Activated B cell treated with CpG ODN at 0.5 μM for 24 hours (primary cell): ENCODE data around the gene SYNDIG1L. TPM values are rescaled to one million over a fixed set of nuclear protein-coding genes. Genes with fewer than 3 reads are reported as not detected.

ENCODE experiments used
- ATAC-seq: fragments of 200-7000 bp; cut with Tn5 transposase; one replicate; pipeline ENCODE4 v1.10.0; 2021; ENCODE audit warnings: low read depth, mild to moderate bottlenecking, moderate library complexity
- CTCF ChIA-PET: fragments of 350-600 bp; sonication (Branson Sonifier 250); formaldehyde crosslinking; loops from one replicate; lab custom pipeline; 2021; ENCODE audit warnings: antibody characterized with exemption; lab: Charles Lee
- POLR2A ChIA-PET: fragments of 350-600 bp; sonication (Branson Sonifier 250); formaldehyde crosslinking; loops from one replicate; lab custom pipeline; 2021; ENCODE audit warnings: antibody characterized with exemption; lab: Charles Lee
- DNase-seq: peaks from one replicate; pipeline ENCODE4 v3.0.0; 2022
- H3K27ac Mint-ChIP-seq: one replicate; pipeline ENCODE4 v1.8.0; 2020; ENCODE audit warnings: mixed read lengths
- H3K27me3 Mint-ChIP-seq: one replicate; pipeline ENCODE4 v1.8.0; 2021; ENCODE audit warnings: mixed read lengths
- H3K36me3 Mint-ChIP-seq: one replicate; pipeline ENCODE4 v1.8.0; 2021; ENCODE audit warnings: low read depth, mixed read lengths
- H3K4me1 Mint-ChIP-seq: one replicate; pipeline ENCODE4 v1.8.0; 2021; ENCODE audit warnings: mixed read lengths
- H3K4me3 Mint-ChIP-seq: one replicate; pipeline ENCODE4 v1.8.0; 2020; ENCODE audit warnings: mild to moderate bottlenecking, mixed read lengths
- H3K9me3 Mint-ChIP-seq: one replicate; pipeline ENCODE4 v1.8.0; 2020; ENCODE audit warnings: mixed read lengths
- CTCF ChIP-seq: fragments of 200-600 bp; IDR thresholded peaks from one replicate; pipeline ENCODE4 v1.8.0; 2022; ENCODE audit warnings: antibody characterized with exemption, mild to moderate bottlenecking
- intact Hi-C: fragments of 100-400 bp; cut with micrococcal nuclease; formaldehyde crosslinking; loops from one replicate; pipeline ENCODE4 v1.15.1; 2024
- total RNA-seq: library from RNA; stranded (reverse); gene quantifications from 2 replicates; pipeline ENCODE4 v1.2.3, GENCODE V29; 2022

SYNDIG1L gene
- total RNA-seq, 1 donor from 2014 or later, result not detected

GRCh38 chr14:74417611-74418010 lies 8.4 kb downstream of the SYNDIG1L start:
- TF ChIP-seq CTCF, result no peak
- Mint-ChIP-seq H3K27me3 (peaks cover 25% of the 10 kb centered on the region), H3K9me3 (no peaks in the 10 kb centered on the region), H3K36me3 (no peaks in the 10 kb centered on the region), H3K4me3 (no peak overlapping the region), H3K4me1 (no peaks in the 10 kb centered on the region), H3K27ac (no peak overlapping the region)
- no peak for ATAC-seq
- DNase-seq, result no peak
- POLR2A ChIA-PET, result no interaction called here
- intact Hi-C loops, result no loop called here
- CTCF ChIA-PET, result no interaction called here

GRCh38 chr14:74417201-74417600 lies 8.8 kb downstream of the SYNDIG1L start:
- no peaks in the 10 kb centered on the region for H3K4me1 Mint-ChIP-seq
- no peak for TF ChIP-seq CTCF
- CTCF ChIA-PET, result interaction anchor here (0.6 kb wide), 1 partner anchor 362 kb away, joined by 3 read pairs; no protein-coding TSS in a partner anchor
- H3K4me3 Mint-ChIP-seq, result no peak overlapping the region
- H3K9me3 Mint-ChIP-seq, result no peaks in the 10 kb centered on the region
- POLR2A ChIA-PET, result no interaction called here
- ATAC-seq (no peak), DNase-seq (no peak)
- no peaks in the 10 kb centered on the region for H3K36me3 Mint-ChIP-seq
- H3K27me3 Mint-ChIP-seq, result peaks cover 23% of the 10 kb centered on the region
- intact Hi-C loops, result no loop called here
- H3K27ac Mint-ChIP-seq, result no peak overlapping the region

GRCh38 chr14:74415115-74415437 lies 10.9 kb downstream of the SYNDIG1L start:
- H3K4me1 Mint-ChIP-seq, result no peaks in the 10 kb centered on the region
- POLR2A ChIA-PET, result interaction anchor here (0.6 kb wide), 1 partner anchor 1157 kb away, joined by 6 read pairs; no protein-coding TSS in a partner anchor
- intact Hi-C loops, result no loop called here
- no peak for ATAC-seq
- no peaks in the 10 kb centered on the region for H3K36me3 Mint-ChIP-seq
- CTCF ChIA-PET, result no interaction called here
- no peak for DNase-seq
- peaks cover 14% of the 10 kb centered on the region for H3K27me3 Mint-ChIP-seq
- TF ChIP-seq CTCF, result no peak
- no peak overlapping the region for H3K4me3 Mint-ChIP-seq
- no peaks in the 10 kb centered on the region for H3K9me3 Mint-ChIP-seq
- H3K27ac Mint-ChIP-seq, result no peak overlapping the region

- intact Hi-C loops, result no loop called here
- POLR2A ChIA-PET, result no interaction called here
- CTCF ChIA-PET, result no interaction called here
- DNase-seq, result no peak
- Mint-ChIP-seq H3K27ac (no peak overlapping the region), H3K36me3 (no peaks in the 10 kb centered on the region), H3K27me3 (peaks cover 15% of the 10 kb centered on the region), H3K9me3 (no peaks in the 10 kb centered on the region), H3K4me3 (no peak overlapping the region), H3K4me1 (no peaks in the 10 kb centered on the region)
- TF ChIP-seq CTCF, result no peak
- ATAC-seq, result no peak
Observed at GRCh38 chr14:74414403-74415114, 11.5 kb downstream of the SYNDIG1L start.

GRCh38 chr14:74413627-74414026 lies 12.4 kb downstream of the SYNDIG1L start:
- ATAC-seq (no peak), DNase-seq (no peak)
- intact Hi-C loops, result no loop called here
- Mint-ChIP-seq H3K27ac (no peak overlapping the region), H3K27me3 (peaks cover 15% of the 10 kb centered on the region), H3K4me3 (no peak overlapping the region), H3K4me1 (no peaks in the 10 kb centered on the region), H3K36me3 (no peaks in the 10 kb centered on the region), H3K9me3 (no peaks in the 10 kb centered on the region)
- ChIA-PET CTCF (no interaction called here), POLR2A (no interaction called here)
- TF ChIP-seq CTCF, result no peak
